Progenitor cell of endocrine pancreas (in vitro differentiated cells): ENCODE data around the gene DISP2. TPM values are rescaled to one million over a fixed set of nuclear protein-coding genes. Genes with fewer than 3 reads are reported as not detected.

Experiments used
- DNase-seq: peaks from one replicate; pipeline ENCODE4 v3.0.0; 2021; ENCODE audit warnings: low spot score; ENCODE audit not compliant: unreplicated experiment
- H3K27ac Mint-ChIP-seq: 2 replicates; pipeline ENCODE4 v1.8.0; 2021; ENCODE audit warnings: mild to moderate bottlenecking, moderate library complexity, mixed read lengths
- H3K27me3 Mint-ChIP-seq: 2 replicates; pipeline ENCODE4 v1.8.0; 2021; ENCODE audit warnings: mixed read lengths
- H3K36me3 Mint-ChIP-seq: 2 replicates; pipeline ENCODE4 v1.8.0; 2022; ENCODE audit warnings: mixed read lengths; ENCODE audit not compliant: insufficient read depth
- H3K4me1 Mint-ChIP-seq: 2 replicates; pipeline ENCODE4 v1.8.0; 2021; ENCODE audit warnings: low read depth, mixed read lengths
- H3K4me3 Mint-ChIP-seq: 2 replicates; pipeline ENCODE4 v1.8.0; 2021; ENCODE audit warnings: low read depth, mild to moderate bottlenecking, moderate library complexity, mixed read lengths
- H3K9me3 Mint-ChIP-seq: 2 replicates; pipeline ENCODE4 v1.8.0; 2021; ENCODE audit warnings: low read depth, mixed read lengths
- total RNA-seq: library from RNA; stranded (reverse); gene quantifications from 2 replicates; pipeline ENCODE4 v1.2.1, GENCODE V29; 2021
- TF ChIP-seq, protein P1 (sequence below): fragments of 200-600 bp; sonication (generic); IDR thresholded peaks from one replicate; pipeline ENCODE4 v1.5.0; 2021; ENCODE audit warnings: antibody characterized with exemption, mild to moderate bottlenecking; ENCODE audit not compliant: unreplicated experiment

Gene DISP2
- total RNA-seq, 1 donor from 2014 or later: 3.2 TPM

DNA sequence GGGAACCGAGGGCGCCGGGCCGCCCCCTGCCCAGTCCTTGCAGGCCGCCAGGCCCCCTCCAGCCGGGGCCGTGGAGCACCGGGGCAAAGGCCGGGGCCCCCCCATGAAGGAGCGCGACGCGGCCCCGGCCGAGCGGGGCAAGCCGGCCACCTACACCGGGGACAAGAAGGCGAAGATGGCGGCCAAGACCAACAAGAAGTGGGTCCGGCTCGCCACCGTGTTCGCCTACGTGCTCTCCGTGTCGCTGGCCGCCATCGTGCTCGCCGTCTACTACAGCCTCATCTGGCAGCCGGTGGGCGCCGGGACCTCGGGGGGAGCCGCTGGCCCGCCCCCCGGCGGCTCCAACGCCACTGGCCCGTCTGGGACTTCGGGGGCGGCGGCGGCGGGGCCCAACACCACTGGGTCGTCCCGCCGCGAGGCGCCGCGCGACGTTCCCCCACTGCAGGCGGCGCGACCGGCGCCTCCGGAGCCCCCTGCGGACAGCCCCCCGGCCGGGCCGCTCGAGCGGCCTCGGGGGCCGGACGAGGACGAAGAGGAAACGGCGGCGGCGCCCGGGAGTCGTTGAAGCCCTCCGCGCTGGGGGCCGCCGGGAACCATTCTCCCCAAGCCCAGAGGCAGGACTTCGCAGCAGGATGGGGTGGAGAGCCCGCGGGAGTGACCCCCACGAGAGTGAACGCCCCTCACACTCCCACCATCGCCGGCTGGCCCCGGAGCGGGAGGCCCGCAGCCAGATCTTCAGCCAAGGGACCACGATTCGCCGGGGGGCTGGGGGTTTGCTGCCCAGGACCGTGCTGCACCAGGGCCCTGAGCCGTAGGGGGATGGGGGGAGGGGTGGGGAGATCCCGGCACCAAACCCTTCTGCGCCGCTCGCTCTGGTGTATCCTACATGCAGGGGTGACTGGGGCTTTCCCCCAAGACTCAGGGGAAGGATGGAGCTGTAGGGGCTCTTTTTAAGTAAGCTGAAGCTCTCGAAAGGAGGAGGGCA is 33.8 kb upstream of the DISP2 start:
- Mint-ChIP-seq H3K9me3 (peaks cover 4% of the 10 kb centered on the region), H3K27me3 (peaks cover 67% of the 10 kb centered on the region), H3K36me3 (peaks cover 4% of the 10 kb centered on the region), H3K4me3 (peak overlapping the region; percentile 68), H3K27ac (no peak overlapping the region), H3K4me1 (no peaks in the 10 kb centered on the region)
- TF ChIP-seq, protein P1, sequence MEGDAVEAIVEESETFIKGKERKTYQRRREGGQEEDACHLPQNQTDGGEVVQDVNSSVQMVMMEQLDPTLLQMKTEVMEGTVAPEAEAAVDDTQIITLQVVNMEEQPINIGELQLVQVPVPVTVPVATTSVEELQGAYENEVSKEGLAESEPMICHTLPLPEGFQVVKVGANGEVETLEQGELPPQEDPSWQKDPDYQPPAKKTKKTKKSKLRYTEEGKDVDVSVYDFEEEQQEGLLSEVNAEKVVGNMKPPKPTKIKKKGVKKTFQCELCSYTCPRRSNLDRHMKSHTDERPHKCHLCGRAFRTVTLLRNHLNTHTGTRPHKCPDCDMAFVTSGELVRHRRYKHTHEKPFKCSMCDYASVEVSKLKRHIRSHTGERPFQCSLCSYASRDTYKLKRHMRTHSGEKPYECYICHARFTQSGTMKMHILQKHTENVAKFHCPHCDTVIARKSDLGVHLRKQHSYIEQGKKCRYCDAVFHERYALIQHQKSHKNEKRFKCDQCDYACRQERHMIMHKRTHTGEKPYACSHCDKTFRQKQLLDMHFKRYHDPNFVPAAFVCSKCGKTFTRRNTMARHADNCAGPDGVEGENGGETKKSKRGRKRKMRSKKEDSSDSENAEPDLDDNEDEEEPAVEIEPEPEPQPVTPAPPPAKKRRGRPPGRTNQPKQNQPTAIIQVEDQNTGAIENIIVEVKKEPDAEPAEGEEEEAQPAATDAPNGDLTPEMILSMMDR: no peak
- no peak for DNase-seq

DNA sequence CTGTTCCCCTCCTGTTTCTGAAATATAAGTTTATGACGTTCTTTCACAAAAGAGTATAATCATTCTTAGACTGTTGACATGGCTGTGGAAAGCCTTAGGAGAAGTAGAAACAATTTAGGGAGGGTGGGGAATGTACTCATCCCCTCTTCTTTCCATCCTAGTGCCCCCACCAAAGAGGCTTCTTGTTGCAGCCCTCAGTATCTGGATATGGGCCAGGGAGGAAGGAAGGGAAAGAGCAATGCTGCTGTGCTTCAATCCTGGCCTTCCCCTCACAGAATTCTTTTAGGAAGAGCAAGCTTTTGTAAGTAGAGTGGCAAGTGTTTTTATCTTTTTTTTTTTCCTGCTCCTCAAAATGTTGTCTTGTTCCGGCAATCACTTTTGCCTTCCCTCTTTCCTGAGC is 32.8 kb upstream of the DISP2 start:
- peaks cover 4% of the 10 kb centered on the region for H3K9me3 Mint-ChIP-seq
- no peak for DNase-seq
- H3K27ac Mint-ChIP-seq: no peak overlapping the region
- peaks cover 4% of the 10 kb centered on the region for H3K36me3 Mint-ChIP-seq
- peaks cover 67% of the 10 kb centered on the region for H3K27me3 Mint-ChIP-seq
- H3K4me3 Mint-ChIP-seq: peak overlapping the region; percentile 68
- no peaks in the 10 kb centered on the region for H3K4me1 Mint-ChIP-seq
- TF ChIP-seq, protein P1: no peak

DNA sequence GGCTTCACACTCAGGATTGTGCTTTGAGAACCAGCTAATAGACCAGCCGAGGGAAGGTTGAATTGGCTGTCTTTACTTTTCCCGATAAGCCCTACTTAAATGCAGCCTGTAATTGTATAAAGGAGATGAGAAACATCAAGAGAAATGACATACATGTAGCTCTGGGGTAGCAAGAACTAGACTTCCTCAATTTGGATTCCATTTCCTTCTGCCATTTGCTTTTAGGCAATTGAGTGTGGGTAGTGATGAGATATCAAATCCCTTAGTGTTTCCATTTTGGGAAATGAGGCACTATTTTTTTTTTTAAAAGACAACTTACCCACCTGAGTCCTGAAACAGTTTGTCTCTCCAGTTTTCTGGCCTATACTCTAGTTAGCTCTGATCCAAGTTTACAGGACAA is 32.3 kb upstream of the DISP2 start:
- Mint-ChIP-seq H3K9me3 (peaks cover 4% of the 10 kb centered on the region), H3K36me3 (peaks cover 4% of the 10 kb centered on the region), H3K4me1 (no peaks in the 10 kb centered on the region), H3K27me3 (peaks cover 64% of the 10 kb centered on the region), H3K4me3 (no peak overlapping the region), H3K27ac (no peak overlapping the region)
- TF ChIP-seq, protein P1: no peak
- no peak for DNase-seq

DNA sequence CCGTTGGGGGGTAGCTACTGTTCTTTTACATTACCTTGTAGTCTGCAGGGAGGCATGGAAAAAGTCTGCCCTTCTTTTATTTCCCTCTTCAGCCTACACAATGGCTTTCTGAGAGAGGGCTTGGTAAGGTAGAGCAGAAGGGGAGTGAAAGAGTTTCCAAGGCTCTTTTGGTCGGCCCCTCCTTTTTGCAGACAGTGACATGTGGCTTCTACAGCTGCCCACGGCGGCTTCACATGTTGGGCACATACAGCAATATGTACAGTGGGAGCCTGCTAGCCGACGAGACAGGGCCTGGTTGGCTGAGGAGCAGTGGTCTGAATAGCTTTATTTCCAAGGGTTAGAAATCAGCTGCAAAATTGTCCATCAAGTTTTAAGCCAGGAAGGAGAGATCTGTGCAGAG is 30.6 kb upstream of the DISP2 start:
- no peaks in the 10 kb centered on the region for H3K4me1 Mint-ChIP-seq
- H3K36me3 Mint-ChIP-seq: peaks cover 4% of the 10 kb centered on the region
- peaks cover 54% of the 10 kb centered on the region for H3K27me3 Mint-ChIP-seq
- H3K9me3 Mint-ChIP-seq: no peaks in the 10 kb centered on the region
- TF ChIP-seq, protein P1: no peak
- no peak overlapping the region for H3K4me3 Mint-ChIP-seq
- no peak for DNase-seq
- no peak overlapping the region for H3K27ac Mint-ChIP-seq

DNA sequence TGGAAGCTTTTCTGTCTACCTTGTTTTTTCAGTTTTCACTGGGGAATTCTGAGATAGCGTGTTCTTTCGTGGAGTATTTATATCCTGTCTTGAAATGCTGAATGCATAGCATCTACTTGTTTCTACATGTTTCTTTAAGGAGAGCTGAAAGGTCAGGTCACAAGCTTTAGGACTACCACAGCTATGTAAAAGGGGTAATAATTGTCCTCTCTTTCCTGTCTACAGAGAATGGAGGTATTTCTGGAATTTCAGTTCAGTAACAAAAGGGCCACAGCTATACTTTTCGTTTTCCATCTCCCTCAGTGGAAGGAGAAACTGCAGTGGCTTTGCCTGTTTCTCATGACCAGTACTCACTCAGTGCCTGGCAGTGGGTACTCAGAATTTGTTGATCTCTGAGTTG is 29.8 kb upstream of the DISP2 start:
- Mint-ChIP-seq H3K27me3 (peaks cover 53% of the 10 kb centered on the region), H3K4me3 (no peak overlapping the region), H3K36me3 (peaks cover 4% of the 10 kb centered on the region), H3K4me1 (no peaks in the 10 kb centered on the region), H3K27ac (no peak overlapping the region), H3K9me3 (no peaks in the 10 kb centered on the region)
- no peak for DNase-seq
- TF ChIP-seq, protein P1: no peak
